Astrocyte (in vitro differentiated cells and primary cell): ENCODE data around the gene RPL11.

Experiments used
- CTCF ChIP-seq: IDR thresholded peaks from 2 replicates; pipeline ENCODE4 v1.5.1; 2011; ENCODE audit warnings: low read depth, mild to moderate bottlenecking, inconsistent platforms, low read length, moderate library complexity; ENCODE audit not compliant: insufficient read depth
- EZH2 ChIP-seq: IDR thresholded peaks from 2 replicates; pipeline ENCODE4 v1.6.1; 2012; ENCODE audit warnings: mild to moderate bottlenecking, low read length, inconsistent platforms; ENCODE audit not compliant: insufficient read depth

DNA sequence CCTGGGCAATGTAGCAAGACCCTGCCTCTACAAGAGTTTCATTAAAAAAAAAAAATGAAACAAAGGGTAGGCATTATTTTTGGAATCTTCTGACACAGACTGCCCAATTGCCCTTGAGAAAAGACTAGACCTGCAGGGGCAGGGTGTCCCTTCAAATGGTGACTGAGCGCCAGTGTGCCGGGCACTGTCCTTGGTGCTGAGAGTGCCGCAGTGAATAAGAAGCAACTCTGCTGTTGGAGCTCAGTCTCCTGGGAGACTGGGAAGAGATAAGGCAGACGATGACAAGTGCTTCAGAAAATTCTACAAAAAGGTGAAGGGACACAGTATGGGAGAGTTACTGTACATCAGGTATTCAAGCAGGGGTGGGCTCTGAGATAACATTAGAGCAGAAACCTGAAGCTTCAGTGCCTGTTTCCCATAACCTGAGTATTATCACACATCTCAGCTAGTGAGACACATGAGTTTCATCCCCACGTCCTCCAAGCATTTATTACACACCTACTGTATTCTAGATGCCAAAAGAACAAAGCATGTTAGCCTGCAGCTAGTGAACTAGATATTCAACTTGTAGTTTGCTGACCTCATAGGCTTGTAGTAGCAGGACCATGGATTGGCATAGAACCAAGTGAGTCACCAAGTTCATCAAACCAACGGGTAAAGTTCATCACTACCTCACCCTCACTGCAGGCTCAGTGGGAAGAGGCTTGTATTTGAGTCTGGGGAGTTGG, 18.4 kb upstream of the RPL11 start:
- TF ChIP-seq EZH2 = no peak
- no peak for TF ChIP-seq CTCF
